ENCODE results near the gene DNMT3B. TPM values are rescaled to one million over a fixed set of nuclear protein-coding genes. Genes with fewer than 3 reads are reported as not detected.

The DNMT3B gene
- total RNA-seq, 1 experiment from 2014 or later = 0.63 TPM

GRCh38 chr20:32858189-32858588, 96.0 kb downstream of the DNMT3B start:
- H3K27ac ChIP-seq (ENCODE audit: low read length) = no peak overlapping the region
- DNase-seq = no peak
- no peaks in the 10 kb centered on the region for H3K4me1 ChIP-seq (ENCODE audit: low read length)
- H3K9me3 ChIP-seq (ENCODE audit: low read length) = no peaks in the 10 kb centered on the region
- no peaks in the 10 kb centered on the region for H3K27me3 ChIP-seq (ENCODE audit: low read length)
- H2AFZ ChIP-seq (ENCODE audit: low read length) = no peak overlapping the region
- H3K4me2 ChIP-seq (ENCODE audit: low read depth, low read length, poor library complexity, severe bottlenecking) = no peak overlapping the region
- H3K9me2 ChIP-seq (replicated peaks; ENCODE audit: insufficient read depth, low read length) = no peaks in the 10 kb centered on the region
- 0 out of 2 replicates have a peak, but pooled peaks cover 13% of the 10 kb centered on the region for H3K36me3 ChIP-seq (ENCODE audit: insufficient read depth, low read length)
- H3K79me2 ChIP-seq (ENCODE audit: low read length) = 0 out of 2 replicates have a peak, but pooled peaks cover 4% of the 10 kb centered on the region
- no peak overlapping the region for H3K9ac ChIP-seq (ENCODE audit: low read length)
- H4K20me1 ChIP-seq (ENCODE audit: insufficient read depth, low read depth, low read length) = no peaks in the 10 kb centered on the region
- no peak overlapping the region for H3K4me3 ChIP-seq (ENCODE audit: low read length)

Other genes with a start within 250 kb of the DNMT3B start
- gene NOL4L, start 177.1 kb upstream of the DNMT3B start, total RNA-seq (2014; rRNA removed; shearing (Covaris generic); ENCODE audit: low replicate concordance) = 0.25 and 1.5 TPM in 2 replicates
- gene C20orf203, start 88.4 kb upstream of the DNMT3B start, total RNA-seq (2014; rRNA removed; shearing (Covaris generic); ENCODE audit: low replicate concordance) = not detected in 2 replicates
- 16.7 and 20.5 TPM in 2 replicates for gene COMMD7, start 18.9 kb upstream of the DNMT3B start, total RNA-seq (2014; rRNA removed; shearing (Covaris generic); ENCODE audit: low replicate concordance)
- 57.3 and 94.8 TPM in 2 replicates for gene MAPRE1, start 57.6 kb downstream of the DNMT3B start, total RNA-seq (2014; rRNA removed; shearing (Covaris generic); ENCODE audit: low replicate concordance)
- gene EFCAB8, start 96.5 kb downstream of the DNMT3B start, total RNA-seq (2014; rRNA removed; shearing (Covaris generic); ENCODE audit: low replicate concordance) = 0.25 and 1.2 TPM in 2 replicates
- gene SUN5, start 242.0 kb downstream of the DNMT3B start, total RNA-seq (2014; rRNA removed; shearing (Covaris generic); ENCODE audit: low replicate concordance) = not detected in 2 replicates
- not detected in 2 replicates for gene BPIFB2, start 245.3 kb downstream of the DNMT3B start, total RNA-seq (2014; rRNA removed; shearing (Covaris generic); ENCODE audit: low replicate concordance)

Data from Karpas-422 (cell line).